NT2/D1 (cell line): Measurements from ENCODE around the gene CTPS2.

Experiments used
- SUZ12 ChIP-seq: IDR thresholded peaks from 2 replicates; pipeline ENCODE4 v1.6.1; 2011; ENCODE audit not compliant: insufficient read length, insufficient read depth; ENCODE audit errors: extremely low read depth
- YY1 ChIP-seq: IDR thresholded peaks from 2 replicates; pipeline ENCODE4 v1.6.1; 2011; ENCODE audit not compliant: insufficient read length, insufficient read depth

- TF ChIP-seq YY1 (no peak), SUZ12 (no peak)
Observed at GRCh38 chrX:16737024-16737423, 24.6 kb upstream of the CTPS2 start.
